Measurements from ENCODE around the gene B3GNT3.

Gene B3GNT3

DNA sequence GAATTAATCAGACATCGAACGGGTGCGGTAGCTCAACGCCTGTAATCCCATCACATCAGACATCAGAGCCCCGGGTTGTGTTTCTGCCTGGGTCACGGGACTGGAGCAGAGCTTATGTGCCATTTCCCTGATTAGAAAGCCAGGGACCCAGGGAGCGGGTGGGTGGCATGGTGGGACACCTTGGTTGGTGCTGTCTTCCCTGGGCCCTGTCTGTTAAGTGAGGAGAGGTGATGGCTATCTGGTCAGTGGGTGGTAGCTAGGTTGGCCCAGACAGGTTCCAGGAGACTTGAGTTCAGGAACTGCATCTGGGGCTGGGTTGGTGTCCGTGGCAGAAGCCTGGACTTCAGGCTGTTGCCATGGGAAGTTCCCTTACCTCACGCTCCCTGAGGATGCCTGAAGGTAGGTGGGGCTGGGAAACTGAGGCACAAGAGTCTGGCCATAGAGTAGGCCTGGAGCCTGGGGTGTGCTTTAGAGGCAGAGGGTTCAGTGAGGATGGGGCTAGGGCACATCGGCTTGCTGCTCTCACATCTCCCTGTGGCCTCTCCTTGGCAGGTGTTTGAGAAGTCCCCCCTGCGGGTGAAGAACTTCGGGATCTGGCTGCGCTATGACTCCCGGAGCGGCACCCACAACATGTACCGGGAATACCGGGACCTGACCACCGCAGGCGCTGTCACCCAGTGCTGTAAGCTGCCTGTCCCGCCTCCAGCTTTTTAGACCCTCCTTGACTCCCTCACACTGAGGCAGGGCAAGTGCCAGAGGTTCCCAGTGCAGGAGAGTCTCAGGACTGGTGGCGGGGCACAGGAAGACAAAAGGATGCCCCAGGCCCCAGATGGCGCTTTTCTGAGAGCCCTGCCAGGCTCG, 66.8 kb downstream of the B3GNT3 start:
- no peak for DNase-seq

DNA sequence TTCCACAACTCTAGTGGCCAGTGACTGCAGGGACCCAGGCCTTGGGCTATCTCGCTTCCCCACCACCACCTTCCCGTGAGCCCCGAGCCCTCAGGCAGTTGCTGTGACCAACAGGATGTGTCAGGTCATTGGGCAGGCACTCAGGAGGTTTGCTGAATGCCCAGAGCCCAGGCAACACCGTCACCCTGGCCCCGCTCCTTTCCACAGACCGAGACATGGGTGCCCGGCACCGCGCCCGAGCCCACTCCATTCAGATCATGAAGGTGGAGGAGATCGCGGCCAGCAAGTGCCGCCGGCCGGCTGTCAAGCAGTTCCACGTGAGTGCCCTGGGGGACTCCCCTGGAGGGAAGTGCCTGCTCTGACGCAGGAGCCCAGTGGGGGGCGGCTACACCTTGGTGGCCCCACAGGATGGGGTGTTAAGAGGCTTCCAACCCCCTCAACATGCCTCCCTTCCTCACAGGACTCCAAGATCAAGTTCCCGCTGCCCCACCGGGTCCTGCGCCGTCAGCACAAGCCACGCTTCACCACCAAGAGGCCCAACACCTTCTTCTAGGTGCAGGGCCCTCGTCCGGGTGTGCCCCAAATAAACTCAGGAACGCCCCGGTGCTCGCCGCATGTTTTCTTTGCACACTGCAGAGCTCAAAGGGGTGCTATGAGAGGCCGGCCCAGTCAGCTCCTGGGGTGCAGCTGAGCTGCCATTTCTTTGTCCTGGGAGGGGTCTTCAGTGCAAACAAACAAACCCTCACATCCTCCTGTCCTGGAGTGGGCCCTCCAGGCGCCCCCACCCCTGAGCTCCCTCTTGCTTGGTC, 68.0 kb downstream of the B3GNT3 start:
- no peak for DNase-seq
